ENCODE data around the gene PTGDR2.

The PTGDR2 gene

DNA sequence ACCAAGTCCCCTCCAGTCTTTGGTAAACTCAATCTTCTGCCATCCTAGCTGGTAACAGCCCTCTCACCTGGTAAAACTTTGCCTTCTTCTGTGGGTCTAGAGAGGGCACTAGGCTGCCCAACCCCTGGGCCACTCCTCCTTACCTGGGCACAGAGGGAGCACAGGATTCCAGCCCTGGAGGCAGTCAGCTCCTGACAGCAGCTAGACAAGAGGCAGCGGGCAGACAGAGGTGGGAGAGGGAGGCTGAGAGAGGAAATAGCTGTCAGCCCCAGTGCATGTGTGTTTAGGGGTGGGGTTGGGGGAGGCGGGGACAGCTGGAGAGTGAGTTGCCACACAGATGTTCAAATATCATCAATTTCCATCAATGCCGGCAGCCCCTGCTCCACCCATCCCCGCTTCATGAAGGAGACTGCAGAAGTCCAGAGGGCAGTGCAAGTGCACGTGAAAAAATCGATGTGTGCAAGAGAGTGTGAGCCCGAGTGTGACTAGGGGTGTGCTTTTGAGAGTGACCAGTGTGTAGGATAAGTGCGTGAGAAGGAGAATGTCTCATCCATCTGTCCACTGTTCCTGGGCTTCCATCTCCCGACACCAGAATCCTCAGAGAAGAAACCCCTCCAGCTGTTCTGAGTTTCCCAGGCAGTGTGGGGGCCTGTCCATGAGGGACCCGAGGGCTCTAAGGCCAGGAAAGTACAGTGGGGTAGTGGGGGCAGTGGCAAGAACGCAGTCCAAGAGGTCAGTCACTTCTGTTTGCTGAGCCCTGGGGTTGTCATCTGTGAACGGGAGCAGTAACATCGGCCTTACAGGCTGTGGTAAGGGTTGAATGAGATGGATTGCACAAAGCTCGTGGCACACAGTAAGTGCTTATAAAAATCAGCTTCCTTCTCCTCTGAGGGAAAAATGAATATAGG, at the start of gene PTGDR2:
PTGDR2 (minus strand) TSS at position 225 of the 908 bp plus-strand sequence. CDS start 2,228 bp downstream, outside the sequence.
- H3K4me3 ChIP-seq (replicated peaks in 1 of 2; ENCODE audit: low read depth in 2 of 2, low read length in 2 of 2), result no peak within 1 kb of the TSS
- TF ChIP-seq, protein P1, sequence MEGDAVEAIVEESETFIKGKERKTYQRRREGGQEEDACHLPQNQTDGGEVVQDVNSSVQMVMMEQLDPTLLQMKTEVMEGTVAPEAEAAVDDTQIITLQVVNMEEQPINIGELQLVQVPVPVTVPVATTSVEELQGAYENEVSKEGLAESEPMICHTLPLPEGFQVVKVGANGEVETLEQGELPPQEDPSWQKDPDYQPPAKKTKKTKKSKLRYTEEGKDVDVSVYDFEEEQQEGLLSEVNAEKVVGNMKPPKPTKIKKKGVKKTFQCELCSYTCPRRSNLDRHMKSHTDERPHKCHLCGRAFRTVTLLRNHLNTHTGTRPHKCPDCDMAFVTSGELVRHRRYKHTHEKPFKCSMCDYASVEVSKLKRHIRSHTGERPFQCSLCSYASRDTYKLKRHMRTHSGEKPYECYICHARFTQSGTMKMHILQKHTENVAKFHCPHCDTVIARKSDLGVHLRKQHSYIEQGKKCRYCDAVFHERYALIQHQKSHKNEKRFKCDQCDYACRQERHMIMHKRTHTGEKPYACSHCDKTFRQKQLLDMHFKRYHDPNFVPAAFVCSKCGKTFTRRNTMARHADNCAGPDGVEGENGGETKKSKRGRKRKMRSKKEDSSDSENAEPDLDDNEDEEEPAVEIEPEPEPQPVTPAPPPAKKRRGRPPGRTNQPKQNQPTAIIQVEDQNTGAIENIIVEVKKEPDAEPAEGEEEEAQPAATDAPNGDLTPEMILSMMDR (IDR thresholded peaks at IDR 0.05; ENCODE audit: low read depth, low read length), result no peak
- no peak for DNase-seq (ENCODE audit: low read depth in 2 of 2)

DNA sequence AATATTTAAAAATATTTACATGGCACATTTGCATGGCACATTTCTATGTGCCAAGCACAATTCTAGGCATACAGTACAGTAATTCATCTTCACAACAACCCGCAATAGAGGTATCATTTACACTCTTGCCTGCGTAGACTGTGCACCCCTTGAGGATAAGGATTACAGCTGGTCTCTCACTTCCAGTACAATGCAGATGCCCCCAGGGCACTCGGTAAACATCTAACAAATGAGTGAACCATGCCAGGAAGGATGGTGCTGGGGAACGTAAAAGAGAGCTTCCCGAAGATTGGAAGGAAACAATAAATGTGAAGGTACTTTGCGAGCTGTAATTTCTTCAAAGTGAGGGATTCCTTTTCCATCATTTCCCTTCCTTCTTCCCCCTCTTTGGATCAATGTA, 49.3 kb upstream of the PTGDR2 start:
- peak overlapping the region; percentile 81 to 84 for H3K4me3 ChIP-seq (replicated peaks in 1 of 2; ENCODE audit: low read depth in 2 of 2, low read length in 2 of 2)
- no peak for DNase-seq (ENCODE audit: low read depth in 2 of 2)
- TF ChIP-seq, protein P1 (IDR thresholded peaks at IDR 0.05; ENCODE audit: low read depth, low read length), result no peak

DNA sequence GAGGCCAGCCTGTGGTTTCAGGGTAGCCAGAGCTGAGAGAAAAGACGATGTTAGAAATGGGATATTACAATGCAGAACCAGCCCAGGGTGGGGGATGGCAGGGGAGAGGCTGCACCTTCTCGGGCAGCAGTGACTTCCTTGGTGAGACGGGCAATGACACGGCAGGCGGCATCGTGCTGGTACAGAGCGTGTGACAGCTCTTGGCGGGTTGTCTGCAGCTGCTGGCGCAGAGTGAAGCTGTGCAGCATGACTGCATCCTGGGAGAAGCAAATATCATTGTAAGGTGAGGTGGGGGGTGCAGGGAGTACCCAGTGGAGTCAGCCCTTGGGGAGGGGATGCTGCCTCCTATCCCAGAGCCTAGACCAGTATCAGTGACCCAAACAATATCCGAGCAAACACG, 46.9 kb upstream of the PTGDR2 start:
- no peak for DNase-seq (ENCODE audit: low read depth in 2 of 2)
- TF ChIP-seq, protein P1 (IDR thresholded peaks at IDR 0.05; ENCODE audit: low read depth, low read length), result no peak
- H3K4me3 ChIP-seq (replicated peaks in 1 of 2; ENCODE audit: low read depth in 2 of 2, low read length in 2 of 2), result no peak overlapping the region

DNA sequence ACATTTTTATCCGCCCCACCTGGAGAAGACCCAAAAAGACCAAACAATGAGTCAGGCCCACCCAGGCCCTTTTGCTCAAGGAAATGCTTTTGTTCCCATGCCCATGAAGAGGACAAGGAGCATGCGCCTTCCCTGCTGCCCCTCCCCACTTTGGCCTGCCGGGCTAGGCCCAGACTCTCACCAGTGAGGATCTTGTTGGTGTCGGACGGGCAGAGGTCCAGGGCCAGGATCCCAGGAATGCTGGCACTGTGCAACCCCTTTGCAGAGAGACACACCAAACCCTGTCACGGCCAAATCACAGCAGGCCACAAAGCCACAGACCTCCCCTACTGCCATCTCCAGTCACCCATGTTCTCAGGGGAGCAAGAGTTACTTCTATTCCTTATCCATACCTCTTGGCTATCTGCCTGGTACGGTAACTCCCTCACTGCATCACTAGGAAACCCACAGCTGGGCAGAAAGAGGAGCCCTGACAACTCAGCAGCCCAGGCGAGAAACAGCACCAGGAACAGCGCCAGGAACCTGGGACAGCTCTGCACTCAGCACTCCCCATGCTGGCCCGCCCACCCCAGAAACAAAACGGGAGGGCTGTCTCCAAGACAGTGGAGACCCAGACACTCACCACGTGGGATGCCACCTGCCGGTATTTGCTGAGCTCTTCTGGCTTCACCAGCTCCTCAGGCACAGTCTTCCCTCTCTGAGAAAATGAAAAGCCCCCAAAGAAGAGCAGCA, 45.1 kb upstream of the PTGDR2 start:
- DNase-seq (ENCODE audit: low read depth in 2 of 2), result no peak
- TF ChIP-seq, protein P1 (IDR thresholded peaks at IDR 0.05; ENCODE audit: low read depth, low read length), result no peak
- H3K4me3 ChIP-seq (replicated peaks in 1 of 2; ENCODE audit: low read depth in 2 of 2, low read length in 2 of 2), result no peak overlapping the region

DNA sequence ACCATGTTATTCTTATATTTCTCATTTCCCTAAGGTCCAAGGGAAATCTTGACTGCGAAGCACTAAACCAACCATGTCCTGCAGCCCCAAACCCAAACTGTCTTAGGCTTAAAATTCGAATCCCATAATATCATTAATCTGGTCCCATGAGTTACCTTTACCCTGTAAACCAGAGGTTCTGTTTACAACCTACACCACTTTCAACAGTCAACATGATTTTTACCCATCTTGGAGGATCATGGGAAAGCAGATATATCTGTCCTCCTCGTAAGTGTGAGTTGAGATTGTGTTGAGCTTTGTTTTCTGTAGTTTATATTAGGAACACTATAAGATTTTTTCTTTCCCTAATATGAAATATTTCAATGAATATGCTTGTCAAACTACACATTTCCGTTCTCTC, 44.2 kb upstream of the PTGDR2 start:
- DNase-seq (ENCODE audit: low read depth in 2 of 2), result no peak
- TF ChIP-seq, protein P1 (IDR thresholded peaks at IDR 0.05; ENCODE audit: low read depth, low read length), result no peak

DNA sequence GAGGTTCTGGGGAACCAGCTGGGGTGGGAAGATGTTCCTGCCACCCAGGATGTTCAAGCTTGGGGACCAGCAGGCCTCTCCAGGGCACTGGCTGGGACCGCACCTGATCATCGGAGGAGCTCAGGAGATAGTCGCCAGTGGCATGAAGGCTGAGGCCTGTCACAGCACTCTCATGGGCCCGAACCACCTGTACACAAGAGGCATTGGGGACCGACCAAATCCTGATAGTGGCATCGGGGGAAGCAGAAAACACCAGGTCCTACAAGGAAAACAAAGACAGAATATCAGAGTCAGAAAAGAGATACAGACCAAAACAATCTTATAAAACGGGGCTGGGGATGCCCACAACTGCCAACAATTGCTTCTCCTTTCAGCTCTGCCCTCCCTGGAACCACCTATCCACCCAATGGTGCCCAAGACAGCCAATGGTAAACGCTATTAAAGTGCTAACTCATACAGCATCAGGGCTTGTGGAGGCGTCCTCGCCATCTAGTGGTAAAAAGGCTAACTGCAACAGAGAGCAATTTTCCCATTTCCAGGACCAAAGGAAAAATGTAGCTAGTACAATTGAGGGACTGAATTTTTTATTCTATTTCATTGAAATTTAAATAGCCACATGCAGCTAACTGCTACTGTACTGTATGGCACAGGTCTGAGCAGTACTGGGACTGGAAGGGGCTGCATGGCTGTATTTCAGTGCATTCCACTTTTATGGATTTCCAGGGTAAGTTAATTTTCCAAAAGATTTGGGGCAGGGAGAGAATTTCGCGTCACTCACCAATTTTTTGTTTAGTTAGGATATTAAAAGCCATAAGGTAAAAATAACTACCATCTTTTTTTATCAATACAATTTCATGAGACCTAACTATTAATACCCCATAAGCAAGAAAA, 43.5 kb upstream of the PTGDR2 start:
- peak; percentile 82 for DNase-seq (ENCODE audit: low read depth in 2 of 2)
- H3K4me3 ChIP-seq (replicated peaks in 1 of 2; ENCODE audit: low read depth in 2 of 2, low read length in 2 of 2), result no peak overlapping the region
- TF ChIP-seq, protein P1 (IDR thresholded peaks at IDR 0.05; ENCODE audit: low read depth, low read length), result peak; percentile 96

More for the DNA sequence above, 44.2 kb upstream of the PTGDR2 start:
- H3K4me3 ChIP-seq (replicated peaks in 1 of 2; ENCODE audit: low read depth in 2 of 2, low read length in 2 of 2), result no peak overlapping the region
